ENCODE measurements around the gene GPSM1. TPM values are rescaled to one million over a fixed set of nuclear protein-coding genes. Genes with fewer than 3 reads are reported as not detected.
"Not testable (repeated sequence)": the region's sequence is repeated elsewhere in the genome, so short reads cannot be mapped to it uniquely, and the experiment has no call there.

Gene GPSM1
- total and polyA plus RNA-seq, 9 donors: 22.8 to 36.0 (median 27.1) TPM

DNA sequence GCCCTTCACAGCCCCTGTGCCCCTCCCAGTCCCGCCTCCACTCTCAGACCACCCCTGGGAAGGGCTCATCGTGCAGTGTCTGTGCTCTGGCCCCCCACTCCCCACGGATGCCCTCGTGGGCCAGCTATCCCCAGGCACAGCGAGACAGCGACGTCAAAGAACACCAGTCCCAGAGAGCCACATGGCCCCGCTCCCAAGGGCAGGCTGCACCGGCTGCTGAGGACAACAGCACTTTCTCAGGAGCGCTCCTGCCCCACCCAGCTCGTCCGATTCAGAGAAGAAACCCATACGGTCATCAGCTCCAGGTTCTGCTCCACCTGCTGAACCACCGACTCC lies 77.4 kb downstream of the GPSM1 start:
- peaks cover 45% of the 10 kb centered on the region for H3K36me3 ChIP-seq (ENCODE audit: control insufficient read depth, insufficient read depth, low read length)
- no peaks in the 10 kb centered on the region for H3K27me3 ChIP-seq (ENCODE audit: control insufficient read depth, insufficient read depth, low read length)
- no peak overlapping the region for H3K27ac ChIP-seq (ENCODE audit: low read length)
- 89% methylated on average over 14 of the region's 14 CpGs for WGBS (ENCODE audit: insufficient coverage)
- no peaks in the 10 kb centered on the region for H3K9me3 ChIP-seq (replicated peaks; ENCODE audit: control insufficient read depth, low read depth, low read length)
- DNase-seq: no peak
- H3K4me1 ChIP-seq (ENCODE audit: control insufficient read depth, insufficient read depth, low read length): peaks cover 16% of the 10 kb centered on the region
- H3K4me3 ChIP-seq (ENCODE audit: low read length): no peak overlapping the region

DNA sequence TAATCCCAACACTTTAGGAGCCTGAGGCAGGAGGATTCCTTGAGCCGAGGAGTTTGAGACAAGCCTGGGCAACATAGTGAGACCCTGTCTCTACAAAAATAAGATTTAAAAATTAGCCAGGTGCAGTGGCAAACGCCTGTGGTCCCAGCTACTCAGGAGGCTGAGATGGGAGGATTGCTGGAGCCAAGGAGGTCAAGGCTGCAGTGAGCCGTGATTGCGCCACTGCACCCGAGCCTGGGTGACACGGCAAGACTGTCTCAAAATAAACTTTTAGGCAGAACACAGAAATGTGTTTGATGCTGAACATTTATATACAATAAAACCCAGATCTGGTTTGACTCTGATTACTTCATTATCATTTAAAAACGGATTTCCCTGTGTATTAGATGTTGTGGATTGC lies 78.1 kb downstream of the GPSM1 start:
- DNase-seq: no peak
- Histone ChIP-seq H3K27ac (ENCODE audit: low read length) (no peak overlapping the region), H3K4me3 (ENCODE audit: low read length) (no peak overlapping the region), H3K27me3 (ENCODE audit: control insufficient read depth, insufficient read depth, low read length) (no peaks in the 10 kb centered on the region), H3K9me3 (replicated peaks; ENCODE audit: control insufficient read depth, low read depth, low read length) (no peaks in the 10 kb centered on the region), H3K36me3 (ENCODE audit: control insufficient read depth, insufficient read depth, low read length) (peaks cover 45% of the 10 kb centered on the region), H3K4me1 (ENCODE audit: control insufficient read depth, insufficient read depth, low read length) (peaks cover 15% of the 10 kb centered on the region)
- 100% methylated on average over 1 of the region's 7 CpGs for WGBS (ENCODE audit: insufficient coverage)

- not testable (repeated sequence) for DNase-seq; H3K4me3 ChIP-seq (ENCODE audit: low read length); H3K27ac ChIP-seq (ENCODE audit: low read length); H3K9me3 ChIP-seq (replicated peaks; ENCODE audit: control insufficient read depth, low read depth, low read length); H3K27me3 ChIP-seq (ENCODE audit: control insufficient read depth, insufficient read depth, low read length)
- WGBS (ENCODE audit: insufficient coverage): 92% methylated on average over 7 of the region's 10 CpGs
- Histone ChIP-seq H3K4me1 (ENCODE audit: control insufficient read depth, insufficient read depth, low read length) (peaks cover 12% of the 10 kb centered on the region), H3K36me3 (ENCODE audit: control insufficient read depth, insufficient read depth, low read length) (peaks cover 45% of the 10 kb centered on the region)
These were observed 78.6 kb downstream of the GPSM1 start for GRCh38 chr9:136405904-136406303.

- not testable (repeated sequence) for H3K27me3 ChIP-seq (ENCODE audit: control insufficient read depth, insufficient read depth, low read length); H3K4me3 ChIP-seq (ENCODE audit: low read length); H3K27ac ChIP-seq (ENCODE audit: low read length); DNase-seq; H3K9me3 ChIP-seq (replicated peaks; ENCODE audit: control insufficient read depth, low read depth, low read length)
- Histone ChIP-seq H3K36me3 (ENCODE audit: control insufficient read depth, insufficient read depth, low read length) (peaks cover 47% of the 10 kb centered on the region), H3K4me1 (ENCODE audit: control insufficient read depth, insufficient read depth, low read length) (peaks cover 23% of the 10 kb centered on the region)
- WGBS (ENCODE audit: insufficient coverage): 95% methylated on average over 13 of the region's 28 CpGs
These were observed 79.7 kb downstream of the GPSM1 start for GRCh38 chr9:136407061-136407460.

GRCh38 chr9:136407911-136408310 lies 80.6 kb downstream of the GPSM1 start:
- DNase-seq: no peak
- peaks cover 48% of the 10 kb centered on the region for H3K36me3 ChIP-seq (ENCODE audit: control insufficient read depth, insufficient read depth, low read length)
- no peak overlapping the region for H3K4me3 ChIP-seq (ENCODE audit: low read length)
- H3K27ac ChIP-seq (ENCODE audit: low read length): no peak overlapping the region
- no peaks in the 10 kb centered on the region for H3K27me3 ChIP-seq (ENCODE audit: control insufficient read depth, insufficient read depth, low read length)
- H3K4me1 ChIP-seq (ENCODE audit: control insufficient read depth, insufficient read depth, low read length): peaks cover 23% of the 10 kb centered on the region
- 82% methylated on average over 5 of the region's 7 CpGs for WGBS (ENCODE audit: insufficient coverage)
- H3K9me3 ChIP-seq (replicated peaks; ENCODE audit: control insufficient read depth, low read depth, low read length): no peaks in the 10 kb centered on the region

Other genes with a start within 250 kb of the GPSM1 start
- 9.3 TPM for gene NACC2, start 232.2 kb upstream of the GPSM1 start, total RNA-seq
- gene NACC2, start 232.2 kb upstream of the GPSM1 start, polyA plus RNA-seq (ENCODE audit: insufficient read depth in 1 of 8, insufficient read length in 8 of 8, low replicate concordance in 1 of 8): 10 to 100 TPM in 4 of 8 donors, 1 to 10 TPM in 4; 6.8 to 11.7 (median 9.8) TPM
- 22.7 TPM for gene TMEM250, start 208.7 kb upstream of the GPSM1 start, total RNA-seq
- gene TMEM250, start 208.7 kb upstream of the GPSM1 start, polyA plus RNA-seq (ENCODE audit: insufficient read depth in 1 of 8, insufficient read length in 8 of 8, low replicate concordance in 1 of 8): 10 to 100 TPM; 19.7 to 27.9 (median 23.0) TPM
- not detected for gene LHX3, start 122.4 kb upstream of the GPSM1 start, total RNA-seq
- gene LHX3, start 122.4 kb upstream of the GPSM1 start, polyA plus RNA-seq (ENCODE audit: insufficient read depth in 1 of 8, insufficient read length in 8 of 8, low replicate concordance in 1 of 8): under 1 TPM in 1 of 8 donors, not detected in 7; 0.24 TPM
- gene QSOX2, start 81.7 kb upstream of the GPSM1 start, total RNA-seq: 4.1 TPM
- gene QSOX2, start 81.7 kb upstream of the GPSM1 start, polyA plus RNA-seq (ENCODE audit: insufficient read depth in 1 of 8, insufficient read length in 8 of 8, low replicate concordance in 1 of 8): 10 to 100 TPM in 3 of 8 donors, 1 to 10 TPM in 5; 7.0 to 11.8 (median 8.7) TPM
- 0.04 TPM for gene CCDC187, start 23.4 kb upstream of the GPSM1 start, total RNA-seq
- gene CCDC187, start 23.4 kb upstream of the GPSM1 start, polyA plus RNA-seq (ENCODE audit: insufficient read depth in 1 of 8, insufficient read length in 8 of 8, low replicate concordance in 1 of 8): under 1 TPM; 0.01 to 0.16 (median 0.08) TPM
- gene DNLZ, start 36.2 kb downstream of the GPSM1 start, total RNA-seq: 30.2 TPM
- 10 to 100 TPM in 4 of 8 donors, 1 to 10 TPM in 4; 8.1 to 31.5 (median 9.8) TPM for gene DNLZ, start 36.2 kb downstream of the GPSM1 start, polyA plus RNA-seq (ENCODE audit: insufficient read depth in 1 of 8, insufficient read length in 8 of 8, low replicate concordance in 1 of 8)
- gene CARD9, start 46.1 kb downstream of the GPSM1 start, total RNA-seq: 1.2 TPM
- 1 to 10 TPM; 1.1 to 2.7 (median 1.5) TPM for gene CARD9, start 46.1 kb downstream of the GPSM1 start, polyA plus RNA-seq (ENCODE audit: insufficient read depth in 1 of 8, insufficient read length in 8 of 8, low replicate concordance in 1 of 8)
- gene SNAPC4, start 72.6 kb downstream of the GPSM1 start, total RNA-seq: 3.1 TPM
- gene SNAPC4, start 72.6 kb downstream of the GPSM1 start, polyA plus RNA-seq (ENCODE audit: insufficient read depth in 1 of 8, insufficient read length in 8 of 8, low replicate concordance in 1 of 8): 1 to 10 TPM; 4.9 to 7.1 (median 6.2) TPM
- 20.9 TPM for gene ENTR1, start 83.1 kb downstream of the GPSM1 start, total RNA-seq
- gene ENTR1, start 83.1 kb downstream of the GPSM1 start, polyA plus RNA-seq (ENCODE audit: insufficient read depth in 1 of 8, insufficient read length in 8 of 8, low replicate concordance in 1 of 8): 10 to 100 TPM; 28.9 to 35.0 (median 32.6) TPM
- 24.6 TPM for gene PMPCA, start 83.1 kb downstream of the GPSM1 start, total RNA-seq
- gene PMPCA, start 83.1 kb downstream of the GPSM1 start, polyA plus RNA-seq (ENCODE audit: insufficient read depth in 1 of 8, insufficient read length in 8 of 8, low replicate concordance in 1 of 8): 10 to 100 TPM; 33.4 to 49.9 (median 41.3) TPM
- 5.9 TPM for gene INPP5E, start 112.3 kb downstream of the GPSM1 start, total RNA-seq
- gene INPP5E, start 112.3 kb downstream of the GPSM1 start, polyA plus RNA-seq (ENCODE audit: insufficient read depth in 1 of 8, insufficient read length in 8 of 8, low replicate concordance in 1 of 8): 10 to 100 TPM in 5 of 8 donors, 1 to 10 TPM in 3; 8.9 to 14.4 (median 11.0) TPM
- 17.9 TPM for gene SEC16A, start 155.5 kb downstream of the GPSM1 start, total RNA-seq
- 10 to 100 TPM; 34.9 to 52.7 (median 38.3) TPM for gene SEC16A, start 155.5 kb downstream of the GPSM1 start, polyA plus RNA-seq (ENCODE audit: insufficient read depth in 1 of 8, insufficient read length in 8 of 8, low replicate concordance in 1 of 8)
- gene NOTCH1, start 218.5 kb downstream of the GPSM1 start, total RNA-seq: 16.7 TPM
- gene NOTCH1, start 218.5 kb downstream of the GPSM1 start, polyA plus RNA-seq (ENCODE audit: insufficient read depth in 1 of 8, insufficient read length in 8 of 8, low replicate concordance in 1 of 8): 10 to 100 TPM; 18.5 to 39.5 (median 27.9) TPM